ENCODE data around the gene PI4KA. TPM values are rescaled to one million over a fixed set of nuclear protein-coding genes. Genes with fewer than 3 reads are reported as not detected.
"Not testable (repeated sequence)": the region's sequence is repeated elsewhere in the genome, so short reads cannot be mapped to it uniquely, and the experiment has no call there.

The PI4KA gene
- total RNA-seq, 1 donor from 2014 or later: 117 TPM

DNA sequence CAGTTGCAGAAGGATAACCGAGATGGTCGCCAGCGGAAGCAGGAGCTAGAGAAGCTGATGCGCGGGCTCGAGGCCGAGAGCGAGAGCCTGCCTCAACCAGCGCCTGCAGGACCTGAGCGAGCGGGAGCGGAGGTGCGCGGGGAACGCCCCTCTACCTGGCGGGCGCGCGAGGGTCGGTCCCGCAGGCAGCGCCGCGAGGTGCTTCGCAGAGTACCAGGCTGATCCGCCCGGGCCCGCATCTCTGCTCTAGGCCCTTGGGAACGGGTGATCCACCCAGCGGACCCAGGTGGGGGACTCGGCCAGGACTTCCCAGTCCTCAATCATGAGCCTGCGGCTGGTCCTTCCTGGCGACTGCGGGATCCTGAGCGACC is 156.5 kb downstream of the PI4KA start:
- intact Hi-C loops (cut with micrococcal nuclease): loop anchor here (1.0 to 5.0 kb wide), 6 partner anchors 156 to 1225 kb away; partner anchors contain the start of genes CDC45, DGCR6L, MED15 and PI4KA

GRCh38 chr22:20701680-20702136 is 156.9 kb downstream of the PI4KA start:
- intact Hi-C loops (cut with micrococcal nuclease): loop anchor here (1.0 to 5.0 kb wide), 6 partner anchors 157 to 1224 kb away; partner anchors contain the start of genes CDC45, DGCR6L, MED15 and PI4KA

- intact Hi-C loops (cut with micrococcal nuclease): loop anchor here (5.0 kb wide), 2 partner anchors 378 to 1223 kb away; partner anchors contain the start of genes CDC45, DGCR6L and UFD1
Measured at GRCh38 chr22:20700347-20700746, 158.3 kb downstream of the PI4KA start.

DNA sequence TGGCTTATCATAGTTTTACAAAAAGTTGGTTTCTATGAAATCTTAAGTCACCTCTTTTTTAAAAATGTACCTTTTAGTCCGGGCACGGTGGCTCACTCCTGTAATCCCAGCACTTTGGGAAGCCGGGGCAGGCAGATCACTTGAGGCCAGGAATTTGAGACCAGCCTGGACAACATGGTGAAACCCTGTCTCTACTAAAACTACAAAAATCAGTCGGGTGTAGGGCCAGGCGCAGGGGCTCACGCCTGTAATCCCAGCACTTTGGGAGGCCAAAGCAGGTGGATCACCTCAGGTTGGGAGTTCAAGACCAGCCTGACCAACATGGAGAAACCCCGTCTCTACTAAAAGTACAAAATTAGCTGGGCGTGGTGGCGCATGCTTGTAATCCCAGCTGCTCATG is 158.8 kb downstream of the PI4KA start:
- intact Hi-C loops (cut with micrococcal nuclease): loop anchor here (5.0 kb wide), 2 partner anchors 378 to 1223 kb away; partner anchors contain the start of genes CDC45, DGCR6L and UFD1

DNA sequence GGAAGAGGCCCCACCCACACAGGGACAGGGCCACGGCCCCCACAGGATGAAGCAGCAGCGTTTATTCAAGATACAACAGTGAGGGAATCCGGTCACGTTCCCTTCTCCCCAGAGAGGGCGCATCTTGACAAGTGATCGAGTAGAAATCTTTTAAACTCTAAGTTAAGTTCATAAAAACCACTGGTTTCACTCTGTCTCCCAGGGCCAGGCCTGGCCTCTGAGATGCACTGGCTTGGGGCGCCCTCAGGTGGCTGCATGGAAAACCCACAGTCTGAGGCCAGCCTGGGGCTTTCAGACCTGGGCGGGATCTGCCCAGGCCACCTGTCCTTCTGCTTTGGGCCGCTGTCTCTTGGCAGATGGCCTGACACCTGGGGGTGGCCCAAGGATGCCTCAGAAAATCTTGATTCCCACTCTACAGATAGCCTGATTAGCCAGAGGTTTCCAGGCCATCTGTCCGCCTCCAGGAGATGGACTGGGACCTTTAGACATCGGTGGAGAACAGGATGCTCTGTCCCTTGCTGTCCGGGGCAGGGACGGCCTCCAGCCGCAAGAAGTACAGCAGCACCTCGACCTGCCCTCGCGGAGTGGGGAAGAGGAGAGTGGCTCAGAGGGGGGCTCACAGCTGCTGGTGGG is 161.0 kb downstream of the PI4KA start:
- intact Hi-C loops (cut with micrococcal nuclease): loop anchor here (1.0 kb wide), 4 partner anchors 91 to 279 kb away; no protein-coding TSS in a partner anchor

- intact Hi-C loops (cut with micrococcal nuclease): not testable (repeated sequence)
Measured at GRCh38 chr22:20696056-20696455, 162.6 kb downstream of the PI4KA start.

DNA sequence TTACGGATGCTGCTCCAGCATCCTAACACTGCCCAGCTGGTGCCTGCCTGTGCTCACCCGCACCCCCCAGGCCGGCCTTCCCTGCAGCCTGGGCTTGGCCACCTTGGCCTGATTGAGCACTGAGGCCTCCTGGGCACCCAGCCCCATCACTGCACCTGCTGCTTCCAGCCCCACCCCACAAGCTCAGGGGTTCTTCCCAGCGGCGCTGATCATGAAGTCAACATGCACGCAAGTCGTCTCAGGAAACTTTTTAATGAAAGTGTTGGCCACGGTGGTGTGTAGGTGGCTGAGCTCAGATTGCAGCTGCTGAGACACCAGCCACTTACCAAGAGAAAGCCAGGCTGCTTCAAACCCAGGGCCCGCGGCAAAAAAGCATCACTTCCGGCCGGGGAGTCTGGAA is 163.4 kb downstream of the PI4KA start:
- intact Hi-C loops (cut with micrococcal nuclease): not testable (repeated sequence)

DNA sequence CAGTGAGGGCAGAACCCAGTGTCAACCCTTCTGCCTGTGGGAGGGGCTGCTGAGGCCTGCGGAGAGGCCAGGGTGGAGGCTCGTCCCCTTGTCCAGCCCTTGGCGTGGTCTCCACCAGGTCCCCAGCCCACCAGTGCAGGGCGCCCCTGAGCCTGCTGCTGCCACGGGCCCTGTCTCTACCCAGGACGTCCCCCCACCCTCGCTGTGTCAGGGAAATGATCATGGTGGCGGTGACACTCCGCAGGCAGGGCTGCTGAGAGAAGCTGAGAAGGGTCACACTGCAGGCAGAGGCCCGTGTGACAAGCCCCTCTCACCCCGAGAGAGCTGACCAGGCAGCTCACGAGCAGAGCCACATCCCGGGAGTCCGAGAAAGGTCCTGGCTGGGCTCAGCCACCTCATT is 164.4 kb downstream of the PI4KA start:
- intact Hi-C loops (cut with micrococcal nuclease): not testable (repeated sequence)

DNA sequence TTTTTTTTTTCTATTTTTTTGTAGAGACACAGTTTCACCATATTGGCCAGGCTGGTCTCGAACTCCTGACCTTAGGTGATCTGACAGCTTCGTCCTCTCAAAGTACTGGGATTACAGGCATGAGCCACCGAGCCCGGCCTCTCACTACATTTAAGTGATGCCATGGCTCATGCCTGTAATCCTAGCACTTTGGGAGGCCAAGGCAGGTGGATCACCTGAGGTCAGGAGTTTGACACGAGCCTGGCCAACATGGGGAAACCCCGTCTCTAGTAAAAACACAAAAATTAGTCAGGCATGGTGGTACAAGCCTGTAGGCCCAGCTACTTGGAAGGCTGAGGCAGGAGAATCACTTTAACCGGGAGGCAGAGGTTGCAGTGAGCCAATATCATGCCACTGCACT is 165.7 kb downstream of the PI4KA start:
- intact Hi-C loops (cut with micrococcal nuclease): not testable (repeated sequence)

GRCh38 chr22:20690586-20691317 is 167.9 kb downstream of the PI4KA start:
- intact Hi-C loops (cut with micrococcal nuclease): not testable (repeated sequence)

DNA sequence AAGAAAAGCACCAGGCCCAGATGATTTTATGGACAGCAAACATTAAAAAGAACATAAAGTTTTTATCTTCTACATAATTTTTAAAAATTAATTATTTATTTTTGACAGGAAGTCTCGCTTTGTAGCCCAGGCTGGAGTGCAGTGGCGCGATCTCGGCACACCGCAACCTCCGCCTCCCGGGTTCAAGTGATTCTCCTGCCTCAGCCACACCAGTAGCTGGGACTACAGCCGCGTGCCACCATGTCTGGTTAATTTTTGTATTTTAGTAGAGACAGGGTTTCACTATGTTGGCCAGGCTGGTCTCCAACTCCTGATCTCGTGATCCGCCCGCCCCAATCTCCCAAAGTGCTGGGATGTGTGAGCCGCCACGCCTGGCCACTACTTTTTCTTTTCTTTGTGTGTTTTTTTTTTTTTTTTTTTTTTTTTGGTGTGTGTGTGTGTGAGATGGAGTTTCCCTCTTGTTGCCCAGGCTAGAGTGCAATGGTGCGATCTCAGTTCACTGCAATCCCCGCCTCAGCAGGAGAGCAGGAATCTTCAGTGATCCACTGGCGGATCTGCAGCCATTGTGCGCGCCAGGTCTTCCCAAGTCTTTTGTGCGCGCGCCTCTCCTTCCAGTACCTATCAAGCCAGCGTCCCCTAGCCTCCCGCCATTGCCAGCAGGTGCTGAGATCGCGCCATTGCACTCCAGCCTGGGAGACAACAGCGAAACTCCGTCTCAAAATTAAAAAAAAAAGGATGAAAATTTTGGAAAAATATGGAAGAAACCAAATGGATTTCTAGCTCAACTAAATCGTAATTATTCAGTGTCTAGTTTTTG is 171.0 kb downstream of the PI4KA start:
- intact Hi-C loops (cut with micrococcal nuclease): not testable (repeated sequence)

DNA sequence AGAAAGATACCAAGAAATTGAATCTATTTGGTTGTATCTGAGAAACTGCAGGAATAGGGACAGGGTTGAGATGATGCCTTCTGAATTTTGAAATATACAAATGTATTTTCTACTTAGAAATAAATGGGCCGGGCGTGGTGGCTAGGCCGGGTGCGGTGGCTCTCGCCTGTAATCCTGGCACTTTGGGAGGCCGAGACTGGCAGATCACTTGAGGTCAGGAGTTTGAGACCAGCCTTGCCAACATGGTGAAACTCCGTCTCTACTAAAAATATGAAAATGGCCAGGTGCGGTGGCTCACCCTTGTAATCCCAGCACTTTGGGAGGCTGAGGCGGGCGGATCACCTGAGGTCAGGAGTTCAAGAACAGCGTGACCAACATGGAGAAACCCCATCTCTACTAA is 172.8 kb downstream of the PI4KA start:
- intact Hi-C loops (cut with micrococcal nuclease): not testable (repeated sequence)

DNA sequence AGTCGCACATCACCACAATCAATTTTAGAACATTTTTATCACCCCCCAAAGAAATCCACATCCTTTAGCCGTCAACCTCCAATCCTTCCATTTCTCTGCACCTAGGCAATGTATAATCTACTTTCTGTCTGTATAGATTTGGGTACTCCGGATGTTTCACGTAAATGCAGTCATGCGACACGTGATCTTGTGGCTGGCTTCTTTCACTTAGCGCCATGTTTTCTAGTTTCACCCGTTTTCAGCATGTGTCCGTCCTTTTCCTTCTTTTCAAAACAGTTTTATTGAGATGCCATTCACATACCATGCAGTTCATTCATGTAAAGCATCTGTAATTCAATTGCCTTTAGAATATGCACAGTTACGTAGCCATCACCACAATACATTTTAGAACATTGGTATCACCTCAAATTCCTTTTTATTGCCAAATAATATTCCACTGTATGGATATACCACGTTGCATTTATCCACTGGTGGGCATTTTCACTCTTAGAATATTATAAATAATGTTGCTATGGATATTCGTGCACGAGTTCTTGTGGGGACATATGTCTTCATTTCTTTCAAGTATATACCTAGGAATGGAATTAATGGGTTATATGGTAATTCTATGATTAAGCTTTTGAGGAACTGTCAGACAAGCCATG is 179.7 kb downstream of the PI4KA start:
- intact Hi-C loops (cut with micrococcal nuclease): not testable (repeated sequence)

DNA sequence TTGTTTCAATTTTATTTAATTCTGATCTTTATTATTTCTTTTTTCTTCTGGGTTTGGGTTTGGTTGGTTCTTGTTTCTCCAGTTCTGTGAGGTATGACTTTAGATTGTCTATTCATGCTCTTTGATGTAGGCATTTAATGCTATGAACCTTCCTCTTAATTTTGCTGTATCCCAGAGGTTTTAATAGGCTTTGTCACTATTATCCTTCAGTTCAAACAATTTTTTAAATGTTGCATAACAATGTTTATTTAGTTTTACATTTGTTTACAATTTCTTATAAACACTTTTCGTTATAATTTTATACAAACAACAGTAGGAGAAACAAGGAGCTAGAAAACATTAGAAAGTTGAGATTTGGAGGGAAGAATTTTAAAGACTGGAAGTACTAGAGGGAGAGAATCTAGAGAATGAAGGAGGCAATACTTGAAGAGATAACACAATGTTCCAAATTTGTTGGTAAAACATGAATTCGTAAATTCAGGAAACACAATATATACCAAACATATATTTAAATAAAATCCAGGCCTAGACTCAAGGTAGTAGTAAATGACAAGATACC is 180.8 kb downstream of the PI4KA start:
- intact Hi-C loops (cut with micrococcal nuclease): no loop called here

DNA sequence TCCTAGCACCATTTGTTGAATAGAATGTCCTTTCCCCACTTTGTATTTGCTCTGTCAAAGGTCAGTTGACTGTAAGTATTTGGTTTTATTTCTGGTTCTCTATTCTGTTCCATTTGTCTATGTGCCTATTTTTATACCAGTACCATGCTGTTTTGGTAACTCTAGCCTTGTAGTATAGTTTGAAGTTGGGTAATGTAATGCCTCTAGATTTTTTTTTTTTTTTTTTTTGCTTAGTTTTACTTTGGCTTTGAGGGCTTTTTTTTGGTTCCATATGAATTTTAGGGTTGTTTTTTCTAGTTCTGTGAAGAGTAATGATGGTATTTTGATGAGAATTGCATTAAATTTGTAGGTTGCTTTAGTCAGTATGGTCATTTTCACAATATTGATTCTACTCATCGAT is 183.0 kb downstream of the PI4KA start:
- intact Hi-C loops (cut with micrococcal nuclease): not testable (repeated sequence)

DNA sequence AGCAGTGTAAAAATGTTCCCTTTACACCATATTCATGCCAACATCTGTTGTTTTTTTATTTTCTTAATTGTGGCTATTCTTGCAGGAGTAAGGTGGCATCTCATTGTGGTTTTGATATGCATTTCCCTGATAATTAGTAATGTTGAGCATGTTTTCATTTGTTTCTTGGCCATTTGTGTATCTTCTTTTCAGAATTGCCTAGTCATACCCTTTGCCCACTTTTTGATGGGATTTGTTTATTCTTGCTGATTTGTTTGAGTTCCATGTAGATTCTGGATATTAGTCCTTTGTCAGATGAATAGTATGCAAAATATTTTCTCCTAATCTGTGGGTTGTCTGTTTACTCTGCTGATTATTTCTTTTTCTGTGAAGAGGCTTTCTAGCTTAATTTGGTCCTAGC is 183.6 kb downstream of the PI4KA start:
- intact Hi-C loops (cut with micrococcal nuclease): no loop called here

GRCh38 chr22:20673295-20674195 is 185.1 kb downstream of the PI4KA start:
- intact Hi-C loops (cut with micrococcal nuclease): no loop called here

GRCh38 chr22:20672732-20673131 is 185.9 kb downstream of the PI4KA start:
- intact Hi-C loops (cut with micrococcal nuclease): no loop called here

- intact Hi-C loops (cut with micrococcal nuclease): no loop called here
Measured at GRCh38 chr22:20672082-20672424, 186.6 kb downstream of the PI4KA start.

Data from T-helper 1 cell treated with Interleukin-12 subunit alpha and Interleukin-12 subunit beta and Interleukin-4 antibody, amounts not matched to agents 30 ng/mL and 1 ng/mL, for 36 hours (primary cell).